ENCODE data around the gene LUC7L.

- TF ChIP-seq CTCF (IDR thresholded peaks at IDR 0.05; ENCODE audit: insufficient read depth, low read depth, low read length) = no peak
- no peak for TF ChIP-seq EZH2 (IDR thresholded peaks at IDR 0.05; ENCODE audit: insufficient read depth, low read length)
These were observed 34.7 kb downstream of the LUC7L start for GRCh38 chr16:194516-194915.
